ENCODE results near the gene UNC13A. TPM values are rescaled to one million over a fixed set of nuclear protein-coding genes. Genes with fewer than 3 reads are reported as not detected.
"Not testable (repeated sequence)": the region's sequence is repeated elsewhere in the genome, so short reads cannot be mapped to it uniquely, and the experiment has no call there.

UNC13A gene
- polyA plus RNA-seq, 10 donors, result 0.04 to 0.36 (median 0.15) TPM

GRCh38 chr19:17570291-17570690, 117.9 kb downstream of the UNC13A start:
- DNase-seq, result not testable (repeated sequence)

GRCh38 chr19:17567940-17568339, 120.2 kb downstream of the UNC13A start:
- no peak for DNase-seq

GRCh38 chr19:17565611-17566010, 122.5 kb downstream of the UNC13A start:
- no peak for DNase-seq

GRCh38 chr19:17564781-17565180, 123.4 kb downstream of the UNC13A start:
- DNase-seq, result no peak

GRCh38 chr19:17562561-17562960, 125.6 kb downstream of the UNC13A start:
- no peak for DNase-seq

GRCh38 chr19:17562097-17562496, 126.1 kb downstream of the UNC13A start:
- DNase-seq, result no peak

- DNase-seq, result peak in 1 of 3 donors; percentile 32
Observed at GRCh38 chr19:17560205-17560595, 128.0 kb downstream of the UNC13A start.

- no peak for DNase-seq
Observed at GRCh38 chr19:17557466-17557865, 130.7 kb downstream of the UNC13A start.

- no peak for DNase-seq
Observed at GRCh38 chr19:17556995-17557394, 131.2 kb downstream of the UNC13A start.

- DNase-seq, result peak; percentile 25 to 78 (median 37)
Observed at GRCh38 chr19:17555929-17556813, 132.0 kb downstream of the UNC13A start.

- peak; percentile 96 to 98 (median 98) for DNase-seq
Observed at GRCh38 chr19:17555480-17555928, 132.7 kb downstream of the UNC13A start, which contains the start of gene COLGALT1. TSS of gene COLGALT1 (plus strand) at chr19:17555649. CDS start at chr19:17555714, 65 bp downstream.

- DNase-seq, result peak in 1 of 3 donors; percentile 16
Observed at GRCh38 chr19:17554968-17555479, 133.1 kb downstream of the UNC13A start.

GRCh38 chr19:17553256-17553655, 134.9 kb downstream of the UNC13A start:
- peak; percentile 89 to 96 (median 90) for DNase-seq

GRCh38 chr19:17552735-17553134, 135.4 kb downstream of the UNC13A start:
- DNase-seq, result not testable (repeated sequence)

Other genes with a start within 250 kb of the UNC13A start
- 1 to 10 TPM in 8 of 10 donors, under 1 TPM in 2; 0.84 to 2.7 (median 1.2) TPM for gene TMEM221, start 239.7 kb downstream of the UNC13A start, polyA plus RNA-seq (ENCODE audit: insufficient read length in 10 of 10)
- gene NXNL1, start 227.4 kb downstream of the UNC13A start, polyA plus RNA-seq (ENCODE audit: insufficient read length in 10 of 10), result not detected
- gene SLC27A1, start 217.8 kb downstream of the UNC13A start, polyA plus RNA-seq (ENCODE audit: insufficient read length in 10 of 10), result 10 to 100 TPM; 12.4 to 20.3 (median 14.4) TPM
- 10 to 100 TPM; 38.3 to 56.6 (median 45.9) TPM for gene PGLS, start 176.7 kb downstream of the UNC13A start, polyA plus RNA-seq (ENCODE audit: insufficient read length in 10 of 10)
- 10 to 100 TPM; 62.1 to 87.0 (median 68.6) TPM for gene COLGALT1, start 132.7 kb downstream of the UNC13A start, polyA plus RNA-seq (ENCODE audit: insufficient read length in 10 of 10)
- gene MAP1S, start 31.1 kb upstream of the UNC13A start, polyA plus RNA-seq (ENCODE audit: insufficient read length in 10 of 10), result 10 to 100 TPM; 17.3 to 38.1 (median 29.0) TPM
- 1 to 10 TPM in 3 of 10 donors, under 1 TPM in 7; 0.29 to 1.7 (median 0.80) TPM for gene FCHO1, start 63.1 kb upstream of the UNC13A start, polyA plus RNA-seq (ENCODE audit: insufficient read length in 10 of 10)
- gene B3GNT3, start 106.8 kb upstream of the UNC13A start, polyA plus RNA-seq (ENCODE audit: insufficient read length in 10 of 10), result under 1 TPM in 4 of 10 donors, not detected in 6; 0.05 to 0.71 (median 0.15) TPM
- gene INSL3, start 133.2 kb upstream of the UNC13A start, polyA plus RNA-seq (ENCODE audit: insufficient read length in 10 of 10), result under 1 TPM in 2 of 10 donors, not detected in 8; 0.16 to 0.24 TPM
- gene JAK3, start 159.6 kb upstream of the UNC13A start, polyA plus RNA-seq (ENCODE audit: insufficient read length in 10 of 10), result 1 to 10 TPM; 1.1 to 5.9 (median 2.1) TPM
- gene RPL18A, start 171.6 kb upstream of the UNC13A start, polyA plus RNA-seq (ENCODE audit: insufficient read length in 10 of 10), result 1,000 to 10,000 TPM; 1,678 to 3,130 (median 2,192) TPM
- gene SLC5A5, start 183.6 kb upstream of the UNC13A start, polyA plus RNA-seq (ENCODE audit: insufficient read length in 10 of 10), result under 1 TPM in 4 of 10 donors, not detected in 6; 0.06 to 0.11 (median 0.10) TPM
- gene CCDC124, start 244.7 kb upstream of the UNC13A start, polyA plus RNA-seq (ENCODE audit: insufficient read length in 10 of 10), result 10 to 100 TPM; 39.1 to 76.0 (median 46.1) TPM

Data from muscle of back (tissue), 11 donors.